Ascending aorta (tissue), 2 donors: ENCODE results near the gene ST7. TPM values are rescaled to one million over a fixed set of nuclear protein-coding genes. Genes with fewer than 3 reads are reported as not detected.

Experiments used
- DNase-seq, 2 donors: peaks; one replicate each; pipeline ENCODE4 v3.0.0-alpha.2; 2019; ENCODE audit warnings: low spot score in 2 of 2
- H3K27ac ChIP-seq, 2 donors: fragments of 200-600 bp; sonication (generic); one replicate each; pipeline ENCODE4 v1.5.1; 2016 to 2017; ENCODE audit warnings: mild to moderate bottlenecking in 1 of 2
- H3K27me3 ChIP-seq: fragments of 200-600 bp; sonication (generic); one replicate; pipeline ENCODE4 v1.5.1; 2017
- H3K36me3 ChIP-seq, 2 donors: fragments of 200-600 bp; sonication (generic); one replicate each; pipeline ENCODE4 v1.5.1; 2016
- H3K4me1 ChIP-seq, 2 donors: fragments of 200-600 bp; sonication (generic); one replicate each; pipeline ENCODE4 v1.5.1; 2016 to 2017; ENCODE audit warnings: mild to moderate bottlenecking in 1 of 2
- H3K4me3 ChIP-seq, 2 donors: fragments of 200-600 bp; sonication (generic); one replicate each; pipeline ENCODE4 v1.5.1; 2016 to 2017; ENCODE audit warnings: mild to moderate bottlenecking in 1 of 2
- H3K9me3 ChIP-seq, 2 donors: fragments of 200-600 bp; sonication (generic); one replicate each; pipeline ENCODE4 v1.5.1; 2016
- CTCF ChIP-seq, 3 experiments: fragments of 200-600 bp in 2 of 3; fragments of 450-650 bp in 1 of 3; sonication (generic) in 2 of 3; IDR thresholded peaks; one replicate each; pipeline ENCODE4 v1.5.1; 2016 to 2019; ENCODE audit warnings: antibody characterized with exemption in 3 of 3, mild to moderate bottlenecking in 1 of 3, moderate library complexity in 1 of 3
- intact Hi-C: fragments of 100-400 bp; cut with DNase I; formaldehyde crosslinking; loops from one replicate; pipeline ENCODE4 v1.15.1; 2023
- total RNA-seq: library from RNA; depleted of rRNA; stranded (reverse); fragments of >200 nt; gene quantifications from one replicate; pipeline ENCODE4 v1.1.0, GENCODE V29; 2016

ST7 gene
- total RNA-seq, 1 donor from 2014 or later = 19.2 TPM

GRCh38 chr7:116940689-116941370 lies 12.5 kb upstream of the ST7 start:
- intact Hi-C loops = no loop called here
- no peaks in the 10 kb centered on the region for H3K9me3 ChIP-seq
- no peak overlapping the region for H3K27ac ChIP-seq
- no peak for DNase-seq
- no peaks in the 10 kb centered on the region for H3K27me3 ChIP-seq
- no peak overlapping the region for H3K4me3 ChIP-seq
- no peak for TF ChIP-seq CTCF (IDR thresholded peaks at IDR 0.05)
- no peaks in the 10 kb centered on the region for H3K4me1 ChIP-seq
- no peaks in the 10 kb centered on the region for H3K36me3 ChIP-seq

GRCh38 chr7:116942504-116942903 lies 10.8 kb upstream of the ST7 start:
- intact Hi-C loops = no loop called here
- H3K36me3 ChIP-seq = no peaks in the 10 kb centered on the region

DNA sequence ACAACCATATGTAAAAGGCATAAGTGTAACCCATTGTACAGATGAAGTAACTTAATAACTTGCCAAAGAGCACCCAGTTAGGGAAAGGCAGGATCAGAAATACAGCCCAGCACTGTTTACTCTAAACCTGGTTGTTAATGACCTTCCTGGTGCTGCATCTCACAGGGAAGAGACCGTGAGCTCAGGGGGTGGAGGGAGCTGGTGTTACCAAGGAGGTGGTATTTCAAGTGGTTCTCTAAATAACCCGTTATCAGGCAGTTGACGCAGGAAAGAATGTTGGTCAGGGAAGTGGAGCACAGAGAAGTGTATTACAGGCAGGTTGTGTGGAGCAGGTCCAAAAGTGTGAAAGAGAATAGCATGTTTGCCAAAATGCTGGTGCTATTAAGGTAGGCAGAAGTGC lies 4.4 kb upstream of the ST7 start:
- Histone ChIP-seq H3K4me1 (peaks cover 0 to 6% of the 10 kb centered on the region in 2 donors), H3K4me3 (no peak overlapping the region), H3K27ac (no peak overlapping the region), H3K36me3 (no peaks in the 10 kb centered on the region), H3K27me3 (no peaks in the 10 kb centered on the region), H3K9me3 (no peaks in the 10 kb centered on the region)
- intact Hi-C loops = no loop called here
- TF ChIP-seq CTCF (IDR thresholded peaks at IDR 0.05) = no peak
- DNase-seq = no peak

More at GRCh38 chr7:116942504-116942903, 10.8 kb upstream of the ST7 start:
- H3K27me3 ChIP-seq = no peaks in the 10 kb centered on the region
- H3K9me3 ChIP-seq = no peaks in the 10 kb centered on the region
- H3K4me3 ChIP-seq = no peak overlapping the region
- DNase-seq = no peak
- no peaks in the 10 kb centered on the region for H3K4me1 ChIP-seq
- no peak overlapping the region for H3K27ac ChIP-seq
- TF ChIP-seq CTCF (IDR thresholded peaks at IDR 0.05) = no peak

DNA sequence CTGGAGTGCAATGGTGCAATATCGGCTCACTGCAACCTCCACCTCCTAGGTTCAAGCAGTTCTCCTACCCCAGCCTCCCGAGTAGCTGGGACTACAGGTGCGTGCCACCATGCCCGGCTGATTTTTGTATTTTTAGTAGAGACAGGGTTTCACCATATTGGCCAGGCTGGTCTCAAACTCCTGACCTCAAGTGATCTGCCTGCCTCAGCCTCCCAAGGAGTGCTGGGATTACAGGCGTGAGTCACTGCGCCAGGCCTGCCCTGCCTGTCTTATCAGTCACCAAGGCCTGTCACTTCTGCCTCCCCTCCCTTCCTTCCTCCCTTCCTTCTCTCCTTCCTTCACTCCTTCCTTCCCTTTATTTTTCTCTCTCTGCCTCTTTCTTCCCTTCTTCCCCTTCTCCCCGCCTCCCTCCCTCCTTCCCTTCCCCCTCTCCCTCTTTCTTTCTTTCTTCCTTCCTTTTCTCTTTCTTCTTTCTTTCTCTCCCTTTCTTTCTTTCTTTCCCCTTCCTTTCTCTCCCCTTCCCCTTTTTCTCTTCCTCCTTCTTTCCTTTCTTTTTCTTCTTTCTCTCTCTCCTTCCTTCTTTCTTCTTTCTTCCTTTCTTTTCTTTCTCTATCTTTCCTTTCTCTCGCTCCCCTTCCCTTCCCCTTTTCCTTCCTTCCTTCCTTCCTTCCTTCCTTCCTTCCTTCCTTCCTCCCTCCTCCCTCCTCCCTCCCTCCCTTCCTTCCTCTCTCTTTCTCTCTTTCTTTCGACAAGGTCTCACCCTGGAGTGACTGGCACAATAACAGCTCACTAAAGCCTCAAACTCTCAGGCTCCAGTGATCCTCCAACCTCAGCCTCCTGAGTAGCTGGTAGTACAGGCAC lies 3.1 kb upstream of the ST7 start:
- Histone ChIP-seq H3K36me3 (no peaks in the 10 kb centered on the region), H3K27me3 (no peaks in the 10 kb centered on the region), H3K4me1 (peaks cover 0 to 6% of the 10 kb centered on the region in 2 donors), H3K9me3 (no peaks in the 10 kb centered on the region), H3K4me3 (no peak overlapping the region), H3K27ac (no peak overlapping the region)
- TF ChIP-seq CTCF (IDR thresholded peaks at IDR 0.05) = no peak
- intact Hi-C loops = no loop called here
- no peak for DNase-seq

- no peak overlapping the region for H3K27ac ChIP-seq
- H3K9me3 ChIP-seq = no peaks in the 10 kb centered on the region
- H3K4me3 ChIP-seq = no peak overlapping the region
- no peaks in the 10 kb centered on the region for H3K27me3 ChIP-seq
- intact Hi-C loops = no loop called here
- DNase-seq = no peak
- H3K36me3 ChIP-seq = no peaks in the 10 kb centered on the region
- no peak for TF ChIP-seq CTCF (IDR thresholded peaks at IDR 0.05)
- H3K4me1 ChIP-seq = peaks cover 0 to 12% of the 10 kb centered on the region in 2 donors
These were observed 2.4 kb upstream of the ST7 start for GRCh38 chr7:116950889-116951351.
